Measurements from ENCODE around the gene DPPA4. TPM values are rescaled to one million over a fixed set of nuclear protein-coding genes. Genes with fewer than 3 reads are reported as not detected.

The DPPA4 gene
- total and polyA plus RNA-seq, 12 donors, result 0.01 TPM; not detected in 11

DNA sequence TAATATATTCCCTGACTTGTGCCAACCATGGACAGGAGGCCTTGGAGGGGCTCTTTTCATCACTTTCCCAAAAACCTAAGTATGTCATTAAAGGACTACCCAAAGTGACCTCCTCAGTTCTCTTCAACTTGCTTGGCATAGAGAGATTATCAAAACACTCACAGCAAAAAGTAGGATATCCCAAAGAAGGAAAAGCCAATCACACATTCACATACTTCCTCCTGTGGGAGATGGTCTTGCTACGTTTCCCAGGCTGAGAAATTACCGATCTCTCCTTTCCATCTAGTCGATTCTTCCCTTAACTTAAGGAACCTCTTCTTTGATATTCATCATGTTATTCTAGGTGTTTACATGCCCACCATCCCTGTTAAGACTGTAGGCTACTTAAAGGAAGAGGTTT is 9.1 kb downstream of the DPPA4 start:
- Histone ChIP-seq H3K27ac (no peak overlapping the region), H3K27me3 (no peaks in the 10 kb centered on the region), H3K4me1 (no peaks in the 10 kb centered on the region), H3K36me3 (no peaks in the 10 kb centered on the region), H3K9me3 (no peaks in the 10 kb centered on the region), H3K4me3 (no peak overlapping the region)
- 63 to 70% methylated on average over 3 of the region's 3 CpGs for WGBS, 2 donors
- TF ChIP-seq, protein P1, sequence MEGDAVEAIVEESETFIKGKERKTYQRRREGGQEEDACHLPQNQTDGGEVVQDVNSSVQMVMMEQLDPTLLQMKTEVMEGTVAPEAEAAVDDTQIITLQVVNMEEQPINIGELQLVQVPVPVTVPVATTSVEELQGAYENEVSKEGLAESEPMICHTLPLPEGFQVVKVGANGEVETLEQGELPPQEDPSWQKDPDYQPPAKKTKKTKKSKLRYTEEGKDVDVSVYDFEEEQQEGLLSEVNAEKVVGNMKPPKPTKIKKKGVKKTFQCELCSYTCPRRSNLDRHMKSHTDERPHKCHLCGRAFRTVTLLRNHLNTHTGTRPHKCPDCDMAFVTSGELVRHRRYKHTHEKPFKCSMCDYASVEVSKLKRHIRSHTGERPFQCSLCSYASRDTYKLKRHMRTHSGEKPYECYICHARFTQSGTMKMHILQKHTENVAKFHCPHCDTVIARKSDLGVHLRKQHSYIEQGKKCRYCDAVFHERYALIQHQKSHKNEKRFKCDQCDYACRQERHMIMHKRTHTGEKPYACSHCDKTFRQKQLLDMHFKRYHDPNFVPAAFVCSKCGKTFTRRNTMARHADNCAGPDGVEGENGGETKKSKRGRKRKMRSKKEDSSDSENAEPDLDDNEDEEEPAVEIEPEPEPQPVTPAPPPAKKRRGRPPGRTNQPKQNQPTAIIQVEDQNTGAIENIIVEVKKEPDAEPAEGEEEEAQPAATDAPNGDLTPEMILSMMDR (IDR thresholded peaks at IDR 0.05), result no peak
- no peak for ATAC-seq
- DNase-seq, result no peak
- intact Hi-C loops (cut with DNase I), result no loop called here

DNA sequence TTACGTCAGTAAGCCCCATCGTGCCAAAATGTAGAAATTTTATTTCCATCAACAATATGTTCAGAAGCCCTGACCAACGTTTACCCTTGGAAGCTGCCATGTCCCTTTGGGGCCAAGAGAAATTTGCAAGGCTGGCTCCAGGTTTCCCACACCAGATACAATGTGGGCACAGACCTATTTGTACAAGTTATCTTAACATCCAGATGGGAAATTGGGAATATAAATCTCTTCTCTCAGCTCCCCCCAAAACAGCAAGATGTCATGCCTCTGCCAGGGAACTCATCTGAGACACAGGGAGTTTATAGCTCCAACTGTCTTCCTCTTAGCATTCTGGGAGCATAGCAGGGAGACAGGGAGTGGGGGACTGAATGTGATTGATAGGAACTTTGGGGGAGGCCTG is 11.7 kb downstream of the DPPA4 start:
- no peaks in the 10 kb centered on the region for H3K4me1 ChIP-seq
- no peak for ATAC-seq
- no peak overlapping the region for H3K27ac ChIP-seq
- H3K27me3 ChIP-seq, result no peaks in the 10 kb centered on the region
- TF ChIP-seq, protein P1 (IDR thresholded peaks at IDR 0.05), result no peak
- intact Hi-C loops (cut with DNase I), result no loop called here
- DNase-seq, result no peak
- no peak overlapping the region for H3K4me3 ChIP-seq
- 57% methylated on average over 3 of the region's 3 CpGs for WGBS, 2 donors
- no peaks in the 10 kb centered on the region for H3K36me3 ChIP-seq
- H3K9me3 ChIP-seq, result no peaks in the 10 kb centered on the region

DNA sequence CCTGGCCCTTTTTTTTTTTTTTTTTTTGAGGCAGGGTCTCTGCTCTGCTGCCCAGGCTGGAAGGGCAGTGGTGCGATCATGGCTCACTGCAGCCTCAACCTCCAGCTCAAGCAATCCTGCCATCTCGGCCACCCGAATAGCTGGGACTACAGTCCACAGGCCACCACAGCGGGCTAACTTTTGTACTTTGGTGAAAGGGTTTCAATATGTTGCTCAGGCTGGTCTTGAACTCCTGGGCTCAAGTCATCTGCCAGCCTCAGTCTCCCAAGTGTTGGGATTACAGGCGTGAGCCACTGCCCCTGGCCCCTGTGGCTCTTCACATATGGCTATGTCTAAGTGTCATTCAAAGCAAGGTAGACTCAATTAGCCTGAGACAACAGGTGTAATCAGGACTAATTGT is 12.2 kb downstream of the DPPA4 start:
- WGBS, 2 donors, result 75 to 76% methylated on average over 5 of the region's 5 CpGs
- TF ChIP-seq, protein P1 (IDR thresholded peaks at IDR 0.05), result no peak
- no peak for ATAC-seq
- DNase-seq, result no peak
- Histone ChIP-seq H3K27ac (no peak overlapping the region), H3K36me3 (no peaks in the 10 kb centered on the region), H3K27me3 (no peaks in the 10 kb centered on the region), H3K9me3 (no peaks in the 10 kb centered on the region), H3K4me1 (no peaks in the 10 kb centered on the region), H3K4me3 (no peak overlapping the region)
- intact Hi-C loops (cut with DNase I), result no loop called here

DNA sequence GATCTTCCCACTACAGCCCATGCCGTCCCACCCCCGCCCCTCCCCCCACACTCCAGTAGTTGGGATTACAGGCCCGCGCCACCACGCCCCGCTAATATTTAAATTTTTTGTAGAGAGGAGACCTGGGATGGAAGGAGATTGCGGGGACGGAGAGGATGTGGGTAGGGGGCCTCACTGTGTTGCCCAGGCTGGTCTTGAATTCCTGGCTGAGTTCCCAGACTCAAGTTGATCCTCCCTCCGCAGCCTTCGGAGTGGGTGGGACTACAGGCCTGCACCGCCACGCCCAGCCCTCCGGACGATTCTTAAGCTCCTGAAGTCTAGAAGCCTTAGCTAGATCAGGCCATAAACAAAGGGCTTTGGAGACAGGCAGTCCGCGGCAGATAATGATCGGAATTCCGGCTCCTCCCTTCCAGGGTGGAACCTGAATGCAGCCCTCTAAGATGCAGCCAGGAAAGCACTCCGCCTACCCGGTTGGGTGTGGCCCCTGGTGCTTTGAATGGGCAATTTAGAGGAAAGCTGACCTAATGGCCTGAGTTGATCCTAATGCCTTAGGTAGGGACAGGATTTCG is 21.1 kb downstream of the DPPA4 start, which contains the start of gene DPPA2:
TSS of gene DPPA2 (minus strand) at position 356 of the 569 bp plus-strand sequence. CDS start 1,975 bp downstream, outside the sequence.
- Histone ChIP-seq H3K4me1 (no peaks in the 10 kb centered on the region), H3K27ac (no peak within 1 kb of the TSS), H3K9me3 (no peaks in the 10 kb centered on the region), H3K4me3 (no peak within 1 kb of the TSS), H3K27me3 (no peaks in the 10 kb centered on the region), H3K36me3 (no peaks in the 10 kb centered on the region)
- ATAC-seq (no peak), DNase-seq (no peak)
- intact Hi-C loops (cut with DNase I), result no loop called here
- WGBS, 2 donors, result 74 to 77% methylated on average over 21 of the region's 21 CpGs
- TF ChIP-seq, protein P1 (IDR thresholded peaks at IDR 0.05), result no peak

All from heart right ventricle (tissue), 16 donors.